ENCODE measurements around the gene VAV2.
"Not testable (repeated sequence)": the region's sequence is repeated elsewhere in the genome, so short reads cannot be mapped to it uniquely, and the experiment has no call there.

VAV2 gene

GRCh38 chr9:133933426-133934026, 58.6 kb downstream of the VAV2 start:
- no peak for DNase-seq

- peak; percentile 40 for DNase-seq
These were observed 59.5 kb downstream of the VAV2 start for GRCh38 chr9:133932633-133933032.

- DNase-seq, result no peak
These were observed 59.9 kb downstream of the VAV2 start for GRCh38 chr9:133932181-133932580.

GRCh38 chr9:133930682-133931485, 61.2 kb downstream of the VAV2 start:
- peak; percentile 18 for DNase-seq

GRCh38 chr9:133930046-133930681, 62.0 kb downstream of the VAV2 start:
- no peak for DNase-seq

GRCh38 chr9:133929599-133929998, 62.5 kb downstream of the VAV2 start:
- no peak for DNase-seq

- DNase-seq, result peak; percentile 61
These were observed 63.8 kb downstream of the VAV2 start for GRCh38 chr9:133928248-133928764.

- DNase-seq, result no peak
These were observed 65.1 kb downstream of the VAV2 start for GRCh38 chr9:133927041-133927440.

- DNase-seq, result no peak
These were observed 65.8 kb downstream of the VAV2 start for GRCh38 chr9:133926165-133926856.

- DNase-seq, result no peak
These were observed 67.7 kb downstream of the VAV2 start for GRCh38 chr9:133924453-133924852.

GRCh38 chr9:133923608-133924007, 68.5 kb downstream of the VAV2 start:
- DNase-seq, result not testable (repeated sequence)

GRCh38 chr9:133921866-133922265, 70.3 kb downstream of the VAV2 start:
- no peak for DNase-seq

- no peak for DNase-seq
These were observed 71.7 kb downstream of the VAV2 start for GRCh38 chr9:133920471-133920870.

- DNase-seq, result no peak
These were observed 72.6 kb downstream of the VAV2 start for GRCh38 chr9:133919253-133920115.

GRCh38 chr9:133918111-133918813, 73.9 kb downstream of the VAV2 start:
- no peak for DNase-seq

- no peak for DNase-seq
These were observed 74.7 kb downstream of the VAV2 start for GRCh38 chr9:133917375-133917774.

GRCh38 chr9:133916159-133916541, 76.0 kb downstream of the VAV2 start:
- no peak for DNase-seq

GRCh38 chr9:133915534-133916158, 76.5 kb downstream of the VAV2 start:
- DNase-seq, result no peak

- no peak for DNase-seq
These were observed 77.4 kb downstream of the VAV2 start for GRCh38 chr9:133914442-133915342.

All from NCI-H146 (cell line).